Karpas-422 (cell line): ENCODE data around the gene MICU2. TPM values are rescaled to one million over a fixed set of nuclear protein-coding genes. Genes with fewer than 3 reads are reported as not detected.
A peak's percentile ranks its signal among the peaks of the same experiment; 100 is the strongest.

ENCODE experiments used
- DNase-seq: peaks from one replicate; pipeline ENCODE4 v3.0.0-alpha.2; 2015
- H2AFZ ChIP-seq: fragments of 200-600 bp; sonication (generic); 2 replicates; pipeline ENCODE4 v1.6.1; 2014; ENCODE audit warnings: antibody characterized with exemption, low read length, mixed read lengths
- H3K27ac ChIP-seq: fragments of 200-600 bp; sonication (generic); 2 replicates; pipeline ENCODE4 v1.5.1; 2014; ENCODE audit warnings: mild to moderate bottlenecking, low read length, moderate library complexity
- H3K27me3 ChIP-seq: fragments of 200-600 bp; sonication (generic); 2 replicates; pipeline ENCODE4 v1.6.1; 2014; ENCODE audit warnings: low read length, mixed read lengths
- H3K36me3 ChIP-seq: fragments of 200-600 bp; sonication (generic); 2 replicates; pipeline ENCODE4 v1.6.1; 2014; ENCODE audit warnings: low read length, mixed read lengths; ENCODE audit not compliant: insufficient read depth
- H3K4me1 ChIP-seq: fragments of 200-600 bp; sonication (generic); 2 replicates; pipeline ENCODE4 v1.6.1; 2014; ENCODE audit warnings: mild to moderate bottlenecking, low read length, mixed read lengths
- H3K4me2 ChIP-seq: fragments of 200-600 bp; sonication (generic); 2 replicates; pipeline ENCODE4 v1.6.1; 2014; ENCODE audit warnings: low read length, low read depth, mild to moderate bottlenecking; ENCODE audit not compliant: poor library complexity, severe bottlenecking
- H3K4me3 ChIP-seq: fragments of 200-600 bp; sonication (generic); 2 replicates; pipeline ENCODE4 v1.5.1; 2014; ENCODE audit warnings: mild to moderate bottlenecking, antibody characterized with exemption, low read length, mixed read lengths
- H3K79me2 ChIP-seq: fragments of 200-600 bp; sonication (generic); 2 replicates; pipeline ENCODE4 v1.6.1; 2014; ENCODE audit warnings: mild to moderate bottlenecking, low read length, mixed read lengths
- H3K9ac ChIP-seq: fragments of 200-600 bp; sonication (generic); 2 replicates; pipeline ENCODE4 v1.6.0; 2014; ENCODE audit warnings: low read length
- H3K9me2 ChIP-seq: fragments of 200-600 bp; sonication (generic), shearing (Covaris generic); replicated peaks from 2 replicates; pipeline ENCODE4 v1.6.0; 2014; ENCODE audit warnings: mild to moderate bottlenecking, low read length, moderate library complexity; ENCODE audit not compliant: insufficient read depth
- H3K9me3 ChIP-seq: fragments of 300-700, 200-600 bp; sonication (generic); 2 replicates; pipeline ENCODE4 v1.6.1; 2014; ENCODE audit warnings: low read length, mixed read lengths
- H4K20me1 ChIP-seq: fragments of 200-600 bp; sonication (generic); 2 replicates; pipeline ENCODE4 v1.6.1; 2014; ENCODE audit warnings: mild to moderate bottlenecking, antibody characterized with exemption, low read length, low read depth; ENCODE audit not compliant: insufficient read depth
- total RNA-seq: library from RNA; depleted of rRNA; stranded (reverse); fragments of >200 nt; shearing (Covaris generic); gene quantifications from 2 replicates; pipeline ENCODE4 v1.2.3, GENCODE V29; 2014; ENCODE audit warnings: low replicate concordance

Gene MICU2
- total RNA-seq, 1 experiment from 2014 or later: 60.1 TPM

GRCh38 chr13:21549633-21550032 is 54.3 kb downstream of the MICU2 start:
- Histone ChIP-seq H3K9ac (no peak overlapping the region), H3K27ac (no peak overlapping the region), H3K9me2 (no peaks in the 10 kb centered on the region), H3K4me2 (no peak overlapping the region), H3K4me3 (no peak overlapping the region), H3K9me3 (no peaks in the 10 kb centered on the region), H2AFZ (no peak overlapping the region), H3K27me3 (no peaks in the 10 kb centered on the region), H3K36me3 (peaks cover 6% of the 10 kb centered on the region), H4K20me1 (no peaks in the 10 kb centered on the region), H3K4me1 (peaks cover 13% of the 10 kb centered on the region), H3K79me2 (peaks cover 53% of the 10 kb centered on the region)
- no peak for DNase-seq

- H3K27ac ChIP-seq: no peak overlapping the region
- H3K4me1 ChIP-seq: peaks cover 13% of the 10 kb centered on the region
- peaks cover 6% of the 10 kb centered on the region for H3K36me3 ChIP-seq
- no peaks in the 10 kb centered on the region for H4K20me1 ChIP-seq
- H3K9me2 ChIP-seq: no peaks in the 10 kb centered on the region
- DNase-seq: no peak
- no peaks in the 10 kb centered on the region for H3K27me3 ChIP-seq
- H3K9ac ChIP-seq: no peak overlapping the region
- no peak overlapping the region for H3K4me2 ChIP-seq
- H2AFZ ChIP-seq: no peak overlapping the region
- H3K4me3 ChIP-seq: no peak overlapping the region
- peaks cover 64% of the 10 kb centered on the region for H3K79me2 ChIP-seq
- no peaks in the 10 kb centered on the region for H3K9me3 ChIP-seq
Measured at GRCh38 chr13:21548577-21548976, 55.4 kb downstream of the MICU2 start.

DNA sequence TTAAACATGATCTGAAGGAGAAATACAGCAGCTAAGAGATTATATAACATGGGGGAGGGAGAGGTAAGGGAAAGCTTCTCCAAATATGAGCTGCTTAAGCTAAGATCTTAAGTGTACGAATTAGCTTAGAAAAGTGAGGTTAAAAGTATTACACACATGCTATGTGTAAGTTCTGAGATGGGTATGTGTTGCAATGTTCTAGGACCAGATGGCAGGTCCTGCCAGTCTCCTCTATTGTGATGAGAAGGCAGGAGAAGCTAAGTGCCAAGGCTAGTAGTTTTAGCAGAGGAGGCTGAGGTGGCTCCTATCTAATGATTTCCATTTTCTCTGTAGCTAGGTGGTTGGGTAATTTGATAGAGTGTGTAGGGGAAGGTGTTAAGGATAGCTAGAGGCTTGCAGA is 57.6 kb downstream of the MICU2 start:
- peaks cover 6% of the 10 kb centered on the region for H3K36me3 ChIP-seq
- peaks cover 29% of the 10 kb centered on the region for H3K4me1 ChIP-seq
- H3K9me3 ChIP-seq: no peaks in the 10 kb centered on the region
- peaks cover 84% of the 10 kb centered on the region for H3K79me2 ChIP-seq
- no peak overlapping the region for H3K4me2 ChIP-seq
- no peaks in the 10 kb centered on the region for H3K9me2 ChIP-seq
- DNase-seq: no peak
- no peak overlapping the region for H3K9ac ChIP-seq
- H3K27ac ChIP-seq: 0 out of 2 replicates have a peak overlapping the region, but pooled peaks have one; percentile 11
- H3K27me3 ChIP-seq: no peaks in the 10 kb centered on the region
- no peak overlapping the region for H3K4me3 ChIP-seq
- H4K20me1 ChIP-seq: no peaks in the 10 kb centered on the region
- H2AFZ ChIP-seq: no peak overlapping the region

- Histone ChIP-seq H4K20me1 (no peaks in the 10 kb centered on the region), H3K36me3 (peaks cover 6% of the 10 kb centered on the region), H3K9me2 (no peaks in the 10 kb centered on the region), H3K4me2 (no peak overlapping the region), H3K9ac (no peak overlapping the region), H3K79me2 (peaks cover 85% of the 10 kb centered on the region), H3K27me3 (no peaks in the 10 kb centered on the region), H3K4me1 (peaks cover 24% of the 10 kb centered on the region), H2AFZ (no peak overlapping the region), H3K4me3 (no peak overlapping the region), H3K27ac (no peak overlapping the region), H3K9me3 (no peaks in the 10 kb centered on the region)
- DNase-seq: no peak
Measured at GRCh38 chr13:21544515-21544914, 59.5 kb downstream of the MICU2 start.

GRCh38 chr13:21542563-21542962 is 61.4 kb downstream of the MICU2 start:
- H3K9me2 ChIP-seq: no peaks in the 10 kb centered on the region
- H3K27me3 ChIP-seq: no peaks in the 10 kb centered on the region
- no peak overlapping the region for H3K4me3 ChIP-seq
- H3K4me1 ChIP-seq: peaks cover 29% of the 10 kb centered on the region
- H3K9ac ChIP-seq: 0 out of 2 replicates have a peak overlapping the region, but pooled peaks have one; percentile 7
- DNase-seq: no peak
- H3K36me3 ChIP-seq: no peaks in the 10 kb centered on the region
- 0 out of 2 replicates have a peak overlapping the region, but pooled peaks have one; percentile 22 for H3K27ac ChIP-seq
- no peak overlapping the region for H2AFZ ChIP-seq
- H3K79me2 ChIP-seq: peaks cover 79% of the 10 kb centered on the region
- no peaks in the 10 kb centered on the region for H4K20me1 ChIP-seq
- peak overlapping the region; percentile 46 for H3K4me2 ChIP-seq
- H3K9me3 ChIP-seq: no peaks in the 10 kb centered on the region

GRCh38 chr13:21541980-21542379 is 62.0 kb downstream of the MICU2 start:
- no peak for DNase-seq
- no peaks in the 10 kb centered on the region for H3K36me3 ChIP-seq
- H3K79me2 ChIP-seq: peaks cover 73% of the 10 kb centered on the region
- H3K9ac ChIP-seq: peak overlapping the region; percentile 7; the same call in 1 of the 2 replicates
- no peaks in the 10 kb centered on the region for H3K27me3 ChIP-seq
- H3K4me3 ChIP-seq: no peak overlapping the region
- H3K27ac ChIP-seq: peak overlapping the region; percentile 22; the same call in 1 of the 2 replicates
- peaks cover 26% of the 10 kb centered on the region for H3K4me1 ChIP-seq
- H2AFZ ChIP-seq: no peak overlapping the region
- H4K20me1 ChIP-seq: no peaks in the 10 kb centered on the region
- H3K4me2 ChIP-seq: peak overlapping the region; percentile 46
- no peaks in the 10 kb centered on the region for H3K9me3 ChIP-seq
- H3K9me2 ChIP-seq: no peaks in the 10 kb centered on the region

DNA sequence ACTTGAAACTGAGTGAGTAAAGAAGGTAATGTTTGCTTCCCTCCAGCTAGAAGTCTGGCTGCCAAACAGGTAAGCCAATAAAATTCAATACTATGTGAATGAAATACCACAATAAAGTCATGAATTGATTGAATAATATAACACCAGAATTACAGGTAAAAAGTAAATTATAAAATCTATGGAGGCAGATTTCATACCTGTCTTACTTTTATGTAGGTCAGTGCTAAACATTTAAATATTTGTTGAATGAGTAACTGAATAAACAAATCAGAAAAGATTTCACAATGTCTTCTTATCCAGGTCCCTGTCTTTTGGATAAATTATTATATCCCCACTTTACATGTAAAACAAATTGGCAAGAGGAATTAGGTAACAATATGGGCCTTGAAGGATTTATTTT is 62.7 kb downstream of the MICU2 start:
- H3K9ac ChIP-seq: no peak overlapping the region
- no peak overlapping the region for H3K4me3 ChIP-seq
- H4K20me1 ChIP-seq: no peaks in the 10 kb centered on the region
- no peaks in the 10 kb centered on the region for H3K36me3 ChIP-seq
- H3K4me2 ChIP-seq: no peak overlapping the region
- DNase-seq: no peak
- no peaks in the 10 kb centered on the region for H3K9me3 ChIP-seq
- no peak overlapping the region for H2AFZ ChIP-seq
- H3K27ac ChIP-seq: no peak overlapping the region
- H3K9me2 ChIP-seq: no peaks in the 10 kb centered on the region
- H3K27me3 ChIP-seq: no peaks in the 10 kb centered on the region
- peaks cover 71% of the 10 kb centered on the region for H3K79me2 ChIP-seq
- H3K4me1 ChIP-seq: peaks cover 22% of the 10 kb centered on the region

- Histone ChIP-seq H2AFZ (no peak overlapping the region), H3K27ac (no peak overlapping the region), H3K4me3 (no peak overlapping the region), H3K9me3 (no peaks in the 10 kb centered on the region), H3K4me2 (no peak overlapping the region), H3K4me1 (peaks cover 22% of the 10 kb centered on the region), H4K20me1 (no peaks in the 10 kb centered on the region), H3K36me3 (no peaks in the 10 kb centered on the region), H3K79me2 (peaks cover 61% of the 10 kb centered on the region), H3K9ac (no peak overlapping the region), H3K9me2 (no peaks in the 10 kb centered on the region), H3K27me3 (no peaks in the 10 kb centered on the region)
- no peak for DNase-seq
Measured at GRCh38 chr13:21539687-21540086, 64.3 kb downstream of the MICU2 start.

GRCh38 chr13:21538753-21539152 is 65.2 kb downstream of the MICU2 start:
- Histone ChIP-seq H3K9ac (no peak overlapping the region), H3K9me2 (no peaks in the 10 kb centered on the region), H3K4me2 (no peak overlapping the region), H3K4me1 (peaks cover 22% of the 10 kb centered on the region), H3K36me3 (no peaks in the 10 kb centered on the region), H3K4me3 (no peak overlapping the region), H3K79me2 (peaks cover 54% of the 10 kb centered on the region), H2AFZ (no peak overlapping the region), H4K20me1 (no peaks in the 10 kb centered on the region), H3K9me3 (no peaks in the 10 kb centered on the region), H3K27me3 (no peaks in the 10 kb centered on the region), H3K27ac (no peak overlapping the region)
- DNase-seq: no peak
